ENCODE results near the gene ZNF605. TPM values are rescaled to one million over a fixed set of nuclear protein-coding genes. Genes with fewer than 3 reads are reported as not detected.
A peak's percentile ranks its signal among the peaks of the same experiment; 100 is the strongest.
"Not testable (repeated sequence)": the region's sequence is repeated elsewhere in the genome, so short reads cannot be mapped to it uniquely, and the experiment has no call there.

The ZNF605 gene
- 12.5 and 14.1 TPM in 2 replicates for polyA plus RNA-seq (2014; cell fraction: cytosol; rRNA removed)
- 48.5 and 68.0 TPM in 2 replicates for polyA plus RNA-seq (2014; cell fraction: nucleus; rRNA removed)

GRCh38 chr12:132956011-132956788, at the start of gene ZNF605:
Gene ZNF605 (minus strand): TSS chr12:132956306. CDS start chr12:132945635, 10,671 bp downstream.
- DNase-seq (ENCODE audit: low spot score): peak; percentile 94

DNA sequence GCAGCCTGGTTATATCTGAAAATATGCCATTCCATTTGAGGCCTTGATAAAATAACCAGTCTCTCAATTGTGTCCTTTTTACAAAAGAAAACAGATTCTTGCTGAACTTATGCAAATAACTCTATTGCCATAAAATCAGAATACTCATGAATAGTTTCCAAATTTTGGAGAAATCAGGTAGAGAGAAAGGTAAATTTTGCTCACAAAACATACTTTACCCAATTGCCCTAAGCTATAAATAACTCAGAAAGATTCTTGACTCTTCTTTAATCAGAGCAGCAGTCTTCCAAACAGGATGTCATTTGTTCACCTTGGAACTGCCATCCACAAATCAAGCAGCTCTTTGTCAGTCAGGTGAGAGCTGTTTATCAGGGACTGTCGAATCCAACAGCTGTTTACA, 42.6 kb upstream of the ZNF605 start:
- DNase-seq (ENCODE audit: low spot score): no peak

DNA sequence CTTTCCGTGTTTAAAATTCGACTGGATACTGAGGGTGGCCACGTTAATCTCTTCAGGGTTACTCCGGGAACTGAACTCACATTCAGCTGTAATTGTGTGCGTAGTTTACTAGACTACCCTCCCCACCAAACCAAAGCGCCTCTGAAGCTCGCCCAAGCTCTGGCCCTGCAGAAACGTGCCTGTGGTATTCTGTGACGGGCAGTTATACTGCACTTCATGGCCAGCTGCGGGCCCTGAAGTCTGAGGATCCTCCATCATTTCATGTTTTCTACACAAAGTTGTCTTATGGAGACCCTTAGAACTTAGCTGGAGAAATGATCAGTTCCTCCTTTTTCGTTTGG, 30.7 kb upstream of the ZNF605 start:
- no peak for DNase-seq (ENCODE audit: low spot score)

- peak; percentile 97 for DNase-seq (ENCODE audit: low spot score)
Measured at GRCh38 chr12:132986001-132986884, 30.1 kb upstream of the ZNF605 start, which contains the start of gene ZNF26. Gene ZNF26 (plus strand): TSS chr12:132986367. CDS start chr12:132986841, 474 bp downstream.

DNA sequence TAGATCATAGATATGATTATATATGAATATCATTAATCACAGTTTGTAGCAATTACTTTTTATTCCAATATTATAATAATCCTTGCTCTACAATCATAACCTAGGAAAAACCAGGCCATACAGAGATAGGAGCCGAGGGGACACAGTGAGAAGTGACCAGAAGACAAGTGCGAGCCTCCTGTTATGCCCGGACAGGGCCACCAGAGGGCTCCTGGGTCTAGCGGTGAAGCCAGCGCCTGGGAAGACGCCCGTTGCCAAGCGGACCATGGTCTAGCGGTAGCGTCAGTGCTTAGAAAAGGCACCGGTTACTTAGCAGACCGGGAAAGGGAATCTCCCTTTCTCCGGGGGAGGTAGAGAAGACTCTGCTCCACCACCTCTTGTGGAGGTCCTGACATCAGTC, 20.8 kb upstream of the ZNF605 start:
- not testable (repeated sequence) for DNase-seq (ENCODE audit: low spot score)

GRCh38 chr12:132972374-132972773, 16.3 kb upstream of the ZNF605 start:
- no peak for DNase-seq (ENCODE audit: low spot score)

DNA sequence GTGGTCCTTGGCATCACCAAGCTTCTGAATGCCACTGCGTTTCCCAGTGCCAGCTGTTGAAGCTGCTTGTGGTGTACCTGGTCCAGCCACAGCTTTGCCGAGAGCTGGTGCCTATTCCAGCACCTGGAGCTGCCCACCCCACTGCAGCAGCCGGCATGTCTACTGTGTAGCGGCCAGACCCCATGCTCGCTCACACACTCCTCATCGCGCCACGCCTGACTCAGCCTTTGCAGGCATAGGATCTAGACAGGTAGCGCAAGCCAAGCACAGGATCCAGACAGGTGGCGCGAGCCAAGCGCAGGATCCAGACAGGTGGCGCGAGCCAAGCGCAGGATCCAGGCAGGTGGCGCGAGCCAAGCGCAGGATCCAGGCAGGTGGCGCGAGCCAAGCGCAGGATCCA, 11.6 kb upstream of the ZNF605 start:
- DNase-seq (ENCODE audit: low spot score): no peak

- DNase-seq (ENCODE audit: low spot score): peak; percentile 36
Measured at GRCh38 chr12:132966676-132967415, 10.7 kb upstream of the ZNF605 start.

GRCh38 chr12:132965796-132966195, 9.7 kb upstream of the ZNF605 start:
- DNase-seq (ENCODE audit: low spot score): no peak

DNA sequence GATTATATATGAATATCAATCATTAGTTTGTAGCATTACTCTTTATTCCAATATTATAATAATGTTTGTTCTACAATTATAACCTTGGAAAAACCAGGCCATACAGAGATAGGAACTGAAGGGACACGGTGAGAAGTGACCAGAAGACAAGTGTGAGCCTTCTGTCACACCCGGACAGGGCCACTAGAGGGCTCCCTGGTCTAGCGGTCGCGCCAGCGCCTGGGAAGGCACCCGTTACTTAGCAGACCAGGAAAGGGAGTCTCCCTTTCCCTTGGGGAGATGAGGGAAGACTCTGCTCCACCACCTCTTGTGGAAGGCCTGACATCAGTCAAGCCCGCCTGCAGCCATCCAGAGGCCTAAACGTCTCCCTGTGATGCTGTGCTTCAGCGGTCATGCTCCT, 7.8 kb upstream of the ZNF605 start:
- DNase-seq (ENCODE audit: low spot score): not testable (repeated sequence)

GRCh38 chr12:132961790-132962189, 5.7 kb upstream of the ZNF605 start:
- not testable (repeated sequence) for DNase-seq (ENCODE audit: low spot score)

DNA sequence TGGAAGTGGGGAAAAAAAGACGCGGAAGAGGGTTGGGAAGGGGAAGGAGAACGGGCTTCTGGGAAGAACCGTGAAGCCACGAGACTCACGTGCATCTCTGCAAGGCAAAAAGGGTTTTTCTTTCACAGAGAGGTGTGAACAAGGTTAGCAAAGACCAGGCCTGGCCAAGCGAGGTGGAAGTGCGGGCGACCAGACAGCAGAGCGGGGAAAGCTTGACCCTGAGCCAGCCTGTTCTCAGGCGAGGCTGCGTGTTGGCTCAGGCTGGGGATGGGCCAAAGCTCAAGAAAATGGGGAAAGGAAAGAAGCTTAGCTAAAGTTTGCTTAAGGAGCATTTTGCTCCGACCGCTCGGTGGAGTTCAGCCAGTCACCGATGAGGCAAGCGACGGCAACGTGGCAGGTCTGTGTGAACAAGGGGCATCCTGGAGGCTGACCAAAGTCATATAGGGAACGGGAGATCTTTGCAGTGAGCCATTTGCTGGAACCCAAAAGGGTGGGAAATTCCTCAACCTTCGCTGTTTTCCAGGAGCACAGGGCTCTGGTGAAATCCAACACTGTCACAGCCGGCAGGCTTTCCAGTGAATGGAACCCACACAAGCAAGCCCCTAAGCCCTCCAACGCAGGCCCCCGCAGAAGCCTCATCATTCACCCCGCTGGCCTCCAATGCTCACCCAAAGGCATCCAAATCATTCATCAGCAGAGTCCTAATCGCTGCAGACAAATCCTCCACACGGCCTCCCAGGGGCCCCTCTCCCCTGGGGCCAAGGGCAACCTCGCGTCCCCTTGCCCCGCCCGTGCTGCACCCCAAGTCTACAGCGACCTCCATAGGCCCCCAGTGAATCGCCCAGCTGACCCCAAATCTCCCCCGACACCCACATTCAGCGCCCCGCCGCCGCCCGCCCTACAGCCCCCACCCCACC, 754 bp downstream of the ZNF605 start:
- DNase-seq (ENCODE audit: low spot score): peak; percentile 71

GRCh38 chr12:132954471-132955048, 1.5 kb downstream of the ZNF605 start:
- peak; percentile 28 for DNase-seq (ENCODE audit: low spot score)

- no peak for DNase-seq (ENCODE audit: low spot score)
Measured at GRCh38 chr12:132953771-132954170, 2.3 kb downstream of the ZNF605 start.

- no peak for DNase-seq (ENCODE audit: low spot score)
Measured at GRCh38 chr12:132953163-132953425, 3.0 kb downstream of the ZNF605 start.

GRCh38 chr12:132952371-132953162, 3.5 kb downstream of the ZNF605 start:
- DNase-seq (ENCODE audit: low spot score): no peak

DNA sequence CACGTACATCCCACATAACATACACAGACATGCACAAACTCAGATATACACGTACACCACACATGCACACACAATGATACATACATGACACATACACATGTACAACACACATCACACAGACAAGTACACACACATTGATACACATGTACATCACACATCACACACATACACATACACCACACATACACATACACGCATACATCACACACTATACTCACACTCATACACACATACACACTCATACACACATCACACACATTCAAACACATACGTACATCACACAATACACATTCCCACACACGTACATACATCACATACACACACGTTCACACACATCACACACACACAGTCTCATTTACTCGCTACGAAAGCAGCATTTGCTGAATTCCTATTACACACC, 4.5 kb downstream of the ZNF605 start:
- no peak for DNase-seq (ENCODE audit: low spot score)

DNA sequence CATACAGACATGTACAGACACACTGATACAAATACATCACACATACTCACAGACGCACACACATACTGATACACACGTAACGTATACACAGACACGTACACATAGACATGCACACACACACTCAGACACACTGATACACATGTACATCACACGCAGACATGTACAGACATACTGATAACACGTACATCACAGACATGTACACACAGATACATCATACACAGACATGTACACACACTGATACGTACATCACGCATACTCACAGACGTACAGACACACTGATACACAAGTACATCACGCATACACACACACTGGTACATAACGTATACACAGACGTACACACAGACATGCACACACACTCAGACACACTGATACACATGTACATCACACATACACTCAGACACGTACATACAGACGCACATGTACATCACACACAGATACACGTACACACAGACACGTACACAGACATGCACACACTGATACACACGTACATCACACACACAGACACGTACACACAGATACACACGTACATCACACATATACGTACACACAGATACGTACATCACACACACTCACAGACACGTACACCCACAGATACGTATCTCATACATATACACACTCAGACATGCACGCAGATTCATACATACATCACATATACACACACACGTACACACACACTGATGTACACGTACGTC, 5.1 kb downstream of the ZNF605 start:
- DNase-seq (ENCODE audit: low spot score): no peak
